Activated T-cell treated with anti-CD3 and anti-CD28 coated beads, Interleukin-2, amount 50 U/mL, for 72 hours (primary cell): ENCODE results near the gene RHBDD2. TPM values are rescaled to one million over a fixed set of nuclear protein-coding genes. Genes with fewer than 3 reads are reported as not detected.
A peak's percentile ranks its signal among the peaks of the same experiment; 100 is the strongest.
"Not testable (repeated sequence)": the region's sequence is repeated elsewhere in the genome, so short reads cannot be mapped to it uniquely, and the experiment has no call there.

ENCODE experiments used
- ATAC-seq, 2 donors: fragments of 150-1000 bp; cut with Tn5 transposase; replicated peaks in 1 of 2; 2 replicates each; pipeline ENCODE4 v1.10.0; 2021; ENCODE audit warnings: moderate library complexity in 2 of 2, mild to moderate bottlenecking in 1 of 2
- DNase-seq, 2 donors: peaks; one replicate each; pipeline ENCODE4 v3.0.0; 2021 to 2022; ENCODE audit warnings: mixed read lengths in 1 of 2
- H3K27ac Mint-ChIP-seq: one replicate; pipeline ENCODE4 v1.8.0; 2022; ENCODE audit warnings: mild to moderate bottlenecking, moderate library complexity, mixed read lengths
- H3K27me3 Mint-ChIP-seq: one replicate; pipeline ENCODE4 v1.8.0; 2022; ENCODE audit warnings: low read depth, mixed read lengths
- H3K36me3 Mint-ChIP-seq, 2 donors: one replicate each; pipeline ENCODE4 v1.8.0; 2022; ENCODE audit warnings: mixed read lengths in 2 of 2, mild to moderate bottlenecking in 1 of 2; ENCODE audit not compliant: insufficient read depth in 2 of 2
- H3K4me1 Mint-ChIP-seq: one replicate; pipeline ENCODE4 v1.8.0; 2022; ENCODE audit warnings: low read depth, mixed read lengths
- H3K4me3 Mint-ChIP-seq, 2 donors: one replicate each; pipeline ENCODE4 v1.8.0; 2022; ENCODE audit warnings: mild to moderate bottlenecking in 2 of 2, mixed read lengths in 2 of 2, moderate library complexity in 2 of 2
- H3K9me3 Mint-ChIP-seq, 2 donors: one replicate each; pipeline ENCODE4 v1.8.0; 2022; ENCODE audit warnings: mixed read lengths in 2 of 2
- total RNA-seq, 2 donors: library from RNA; stranded (reverse); gene quantifications; one replicate each; pipeline ENCODE4 v1.2.3, GENCODE V29; 2022

The RHBDD2 gene
- total RNA-seq, 2 donors from 2014 or later, result 57.2 to 58.6 TPM

DNA sequence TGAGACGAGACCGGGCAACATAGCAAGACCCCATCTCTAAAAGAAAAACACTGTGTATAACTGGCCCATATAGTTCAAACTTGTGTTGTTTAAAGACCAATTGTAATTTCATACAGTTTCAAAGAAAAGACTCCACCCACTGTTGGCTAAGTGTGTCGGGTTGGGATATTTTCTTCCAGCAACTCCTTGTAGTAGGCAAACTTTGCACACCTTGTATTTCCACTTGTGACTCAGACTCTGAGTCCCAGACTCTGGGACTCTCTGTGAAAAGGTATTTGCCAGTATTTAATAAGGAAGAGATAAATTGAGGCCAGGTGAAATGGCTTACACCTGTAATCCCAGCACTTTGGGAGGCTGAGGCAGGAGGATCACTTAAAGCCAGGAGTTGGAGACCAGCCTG lies 29.3 kb upstream of the RHBDD2 start:
- no peak overlapping the region for H3K27ac Mint-ChIP-seq
- no peak for ATAC-seq
- no peaks in the 10 kb centered on the region for H3K27me3 Mint-ChIP-seq
- no peaks in the 10 kb centered on the region for H3K36me3 Mint-ChIP-seq
- H3K4me1 Mint-ChIP-seq, result no peaks in the 10 kb centered on the region
- no peak for DNase-seq
- H3K9me3 Mint-ChIP-seq, result no peaks in the 10 kb centered on the region
- H3K4me3 Mint-ChIP-seq, result no peak overlapping the region

GRCh38 chr7:75850235-75850634 lies 28.6 kb upstream of the RHBDD2 start:
- H3K4me3 Mint-ChIP-seq, result no peak overlapping the region
- DNase-seq, result no peak
- H3K36me3 Mint-ChIP-seq, result no peaks in the 10 kb centered on the region
- no peak overlapping the region for H3K27ac Mint-ChIP-seq
- H3K4me1 Mint-ChIP-seq, result no peaks in the 10 kb centered on the region
- no peaks in the 10 kb centered on the region for H3K27me3 Mint-ChIP-seq
- H3K9me3 Mint-ChIP-seq, result no peaks in the 10 kb centered on the region
- no peak for ATAC-seq

DNA sequence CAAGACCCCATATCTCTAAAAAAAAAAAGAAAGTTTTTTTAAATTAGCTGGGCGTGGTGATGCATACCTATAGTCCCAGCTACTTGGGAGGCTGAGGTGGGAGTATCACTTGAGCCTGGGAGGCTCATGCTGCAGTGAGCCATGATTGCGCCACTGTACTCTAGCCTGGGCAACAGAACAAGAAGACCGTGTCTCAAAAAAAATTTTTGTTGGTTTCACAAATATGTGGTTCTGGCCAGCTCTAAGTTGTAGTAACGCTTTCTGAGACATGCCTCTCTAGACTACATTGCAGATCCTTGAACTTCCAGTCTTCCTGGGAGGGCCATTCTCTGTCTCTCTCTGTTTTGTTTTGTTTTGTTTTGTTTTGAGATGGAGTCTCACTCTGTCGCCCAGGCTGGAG lies 24.6 kb upstream of the RHBDD2 start:
- ATAC-seq, result no peak
- no peaks in the 10 kb centered on the region for H3K9me3 Mint-ChIP-seq
- DNase-seq, result no peak
- no peaks in the 10 kb centered on the region for H3K36me3 Mint-ChIP-seq
- H3K27me3 Mint-ChIP-seq, result no peaks in the 10 kb centered on the region
- H3K4me1 Mint-ChIP-seq, result no peaks in the 10 kb centered on the region
- H3K4me3 Mint-ChIP-seq, result no peak overlapping the region
- no peak overlapping the region for H3K27ac Mint-ChIP-seq

GRCh38 chr7:75854813-75855345 lies 24.0 kb upstream of the RHBDD2 start:
- not testable (repeated sequence) for H3K9me3 Mint-ChIP-seq, H3K27me3 Mint-ChIP-seq, H3K27ac Mint-ChIP-seq, H3K36me3 Mint-ChIP-seq, H3K4me1 Mint-ChIP-seq, DNase-seq, ATAC-seq, H3K4me3 Mint-ChIP-seq

DNA sequence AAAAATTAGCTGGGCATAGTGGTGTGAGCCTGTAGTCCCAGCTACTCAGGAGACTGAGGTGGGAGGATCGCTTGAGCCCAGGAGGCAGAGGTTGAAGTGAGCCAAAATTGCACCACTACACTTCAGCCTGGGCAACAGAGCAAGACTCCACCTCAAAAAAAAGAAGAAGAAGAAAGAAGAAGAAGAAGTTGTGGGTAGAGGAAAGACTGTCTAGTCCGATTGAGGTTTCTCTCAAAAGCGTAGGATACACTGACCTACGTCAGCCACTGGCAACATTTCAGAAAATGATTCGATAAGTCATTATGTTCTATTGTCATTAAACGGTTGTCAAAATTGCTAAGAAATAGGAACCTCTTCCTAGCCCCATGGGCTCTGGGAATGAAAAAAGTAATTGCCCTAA lies 22.3 kb upstream of the RHBDD2 start:
- H3K36me3 Mint-ChIP-seq, result no peaks in the 10 kb centered on the region

DNA sequence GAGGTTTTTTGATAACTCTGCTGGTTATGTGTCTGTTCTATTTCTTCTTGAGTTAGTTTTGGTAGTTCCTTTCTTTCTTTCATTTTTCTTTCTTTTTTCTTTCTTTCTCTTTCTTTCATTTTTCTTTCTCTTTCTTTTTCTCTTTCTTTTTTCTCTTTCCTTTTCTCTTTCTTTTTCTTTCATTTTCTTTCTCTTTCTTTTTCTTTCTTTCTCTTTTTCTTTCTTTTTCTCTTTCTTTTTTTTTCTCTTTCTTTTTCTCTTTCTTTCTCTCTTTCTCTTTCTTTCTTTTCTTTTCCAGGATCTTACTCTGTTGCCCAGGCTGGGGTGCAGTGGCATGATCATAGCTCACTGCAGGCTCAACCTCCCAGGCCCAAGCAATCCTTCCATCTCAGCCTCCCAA lies 20.4 kb upstream of the RHBDD2 start:
- Mint-ChIP-seq H3K36me3 (no peaks in the 10 kb centered on the region), H3K9me3 (no peaks in the 10 kb centered on the region), H3K27ac (peak overlapping the region; percentile 58), H3K4me3 (peak overlapping the region in 1 of 2 donors; percentile 9), H3K4me1 (no peaks in the 10 kb centered on the region), H3K27me3 (no peaks in the 10 kb centered on the region)
- ATAC-seq (no peak), DNase-seq (no peak)

More for the DNA sequence above, 22.3 kb upstream of the RHBDD2 start:
- no peak overlapping the region for H3K4me3 Mint-ChIP-seq
- H3K9me3 Mint-ChIP-seq, result no peaks in the 10 kb centered on the region
- no peak for ATAC-seq
- no peak for DNase-seq
- no peaks in the 10 kb centered on the region for H3K4me1 Mint-ChIP-seq
- no peaks in the 10 kb centered on the region for H3K27me3 Mint-ChIP-seq
- no peak overlapping the region for H3K27ac Mint-ChIP-seq

GRCh38 chr7:75861636-75862035 lies 17.2 kb upstream of the RHBDD2 start:
- DNase-seq, result no peak

GRCh38 chr7:75864251-75864650 lies 14.6 kb upstream of the RHBDD2 start:
- not testable (repeated sequence) for DNase-seq, H3K27ac Mint-ChIP-seq, ATAC-seq, H3K36me3 Mint-ChIP-seq, H3K4me3 Mint-ChIP-seq, H3K9me3 Mint-ChIP-seq
- Mint-ChIP-seq H3K27me3 (peaks cover 12% of the 10 kb centered on the region), H3K4me1 (peaks cover 11% of the 10 kb centered on the region)

More at GRCh38 chr7:75861636-75862035, 17.2 kb upstream of the RHBDD2 start:
- Mint-ChIP-seq H3K27me3 (peaks cover 6% of the 10 kb centered on the region), H3K36me3 (no peaks in the 10 kb centered on the region), H3K27ac (no peak overlapping the region), H3K4me3 (no peak overlapping the region), H3K9me3 (no peaks in the 10 kb centered on the region), H3K4me1 (no peaks in the 10 kb centered on the region)
- no peak for ATAC-seq

DNA sequence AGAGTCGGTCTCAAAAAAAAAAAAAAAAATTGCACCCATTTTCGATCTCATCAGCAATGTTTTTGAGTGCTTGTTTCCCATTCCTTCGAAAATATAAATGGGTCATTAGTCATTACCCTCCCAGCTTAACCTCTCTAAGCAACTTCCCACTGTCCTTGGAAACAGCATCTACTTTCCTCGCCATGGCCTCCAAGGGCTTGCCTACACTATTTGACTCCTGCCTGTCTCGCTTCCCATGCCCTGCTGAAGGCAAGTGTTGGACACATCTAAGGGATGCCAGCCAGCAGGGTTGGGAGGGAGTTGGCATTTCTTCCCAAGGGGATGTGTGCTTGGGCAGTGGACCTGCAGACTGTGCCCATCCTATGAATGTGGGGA lies 12.7 kb upstream of the RHBDD2 start:
- peaks cover 28% of the 10 kb centered on the region for H3K4me1 Mint-ChIP-seq
- peaks cover 12% of the 10 kb centered on the region for H3K27me3 Mint-ChIP-seq
- H3K27ac Mint-ChIP-seq, result no peak overlapping the region
- H3K4me3 Mint-ChIP-seq, result no peak overlapping the region
- no peaks in the 10 kb centered on the region for H3K9me3 Mint-ChIP-seq
- ATAC-seq, result peak in 1 of 2 donors; percentile 10
- no peak for DNase-seq
- no peaks in the 10 kb centered on the region for H3K36me3 Mint-ChIP-seq

DNA sequence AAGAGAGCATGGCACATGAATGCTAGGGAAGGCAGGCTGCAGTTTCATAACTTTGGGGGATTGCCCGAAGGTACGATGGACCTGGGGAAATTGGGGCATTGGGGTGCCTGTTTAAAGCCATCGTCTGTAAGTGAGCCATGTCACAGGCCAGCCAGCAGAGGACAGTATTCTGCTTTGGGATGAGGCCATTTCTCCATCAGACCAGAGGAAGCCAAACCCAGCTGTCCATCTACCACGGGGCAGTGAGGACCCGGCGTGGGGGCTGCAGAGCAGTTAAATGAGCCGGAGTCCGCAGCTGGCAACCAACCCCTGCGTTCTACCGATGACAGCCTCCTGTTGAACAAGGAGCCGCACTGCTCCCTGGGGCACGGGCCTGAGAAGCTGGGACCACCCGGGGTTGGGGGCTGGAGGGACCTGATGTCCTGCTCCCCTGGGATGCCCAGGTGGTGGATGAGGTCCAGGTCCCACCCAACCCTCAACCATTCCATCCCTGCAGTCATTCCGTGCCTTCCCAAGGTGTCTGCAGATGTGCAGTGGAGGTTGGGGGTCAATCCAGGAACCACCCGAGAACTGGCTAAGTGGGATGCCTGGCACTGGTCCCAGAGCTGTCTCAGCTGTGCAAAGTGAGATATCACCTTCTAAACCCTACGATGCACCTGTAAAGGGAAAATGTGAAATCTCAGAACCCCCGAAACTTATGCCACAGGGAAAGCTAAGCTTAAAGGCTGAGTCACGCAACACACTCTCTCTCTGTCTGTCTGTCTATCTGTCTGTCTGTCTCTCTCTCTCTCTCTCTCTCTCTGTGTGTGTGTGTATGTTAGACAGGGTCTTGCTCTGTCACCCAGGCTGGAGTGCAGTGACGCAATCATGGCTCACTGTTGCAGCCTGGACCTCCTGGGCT lies 12.1 kb upstream of the RHBDD2 start:
- Mint-ChIP-seq H3K9me3 (no peaks in the 10 kb centered on the region), H3K4me3 (no peak overlapping the region), H3K4me1 (peaks cover 28% of the 10 kb centered on the region), H3K27me3 (peaks cover 12% of the 10 kb centered on the region), H3K27ac (no peak overlapping the region), H3K36me3 (no peaks in the 10 kb centered on the region)
- peak; percentile 71 to 79 for ATAC-seq
- DNase-seq, result peak; percentile 54 to 57

DNA sequence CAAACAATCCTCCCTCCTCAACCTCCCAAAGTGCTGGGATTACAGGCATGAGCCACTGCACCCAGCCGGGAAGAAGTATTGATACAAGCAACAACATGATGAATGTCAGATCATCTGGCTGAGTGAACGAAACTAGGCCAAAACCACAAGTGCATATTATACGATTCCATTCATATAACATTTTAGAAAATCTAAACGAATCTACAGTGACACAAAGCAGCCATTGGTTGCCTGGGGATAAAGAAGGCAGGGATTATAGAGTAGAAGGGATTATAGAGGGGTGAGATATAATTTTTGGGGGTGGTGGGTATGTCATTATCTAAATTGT lies 11.5 kb upstream of the RHBDD2 start:
- no peaks in the 10 kb centered on the region for H3K9me3 Mint-ChIP-seq
- ATAC-seq, result no peak
- no peak for DNase-seq
- H3K36me3 Mint-ChIP-seq, result no peaks in the 10 kb centered on the region
- peaks cover 28% of the 10 kb centered on the region for H3K4me1 Mint-ChIP-seq
- H3K4me3 Mint-ChIP-seq, result no peak overlapping the region
- no peak overlapping the region for H3K27ac Mint-ChIP-seq
- H3K27me3 Mint-ChIP-seq, result peaks cover 12% of the 10 kb centered on the region

DNA sequence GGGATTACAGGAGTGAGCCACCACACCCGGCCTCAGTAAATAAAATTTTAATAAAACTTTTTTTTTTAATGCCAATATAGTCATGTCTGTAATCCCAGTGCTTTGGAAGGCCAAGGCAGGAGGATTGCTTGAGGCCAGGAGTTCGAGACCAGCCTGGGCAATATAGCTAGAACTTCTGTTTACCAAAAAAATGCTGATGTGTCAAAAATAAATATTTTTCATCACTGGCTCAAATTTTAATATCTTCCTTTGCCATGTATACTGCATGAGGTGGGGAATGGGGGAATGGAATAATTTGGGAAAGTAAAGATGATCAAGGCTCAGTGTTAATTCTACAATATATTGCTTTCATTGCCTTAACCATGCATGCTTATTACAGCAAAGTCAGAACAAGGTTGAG lies 10.7 kb upstream of the RHBDD2 start:
- Mint-ChIP-seq H3K27me3 (peaks cover 12% of the 10 kb centered on the region), H3K4me1 (peaks cover 28% of the 10 kb centered on the region), H3K36me3 (no peaks in the 10 kb centered on the region), H3K4me3 (no peak overlapping the region), H3K27ac (no peak overlapping the region), H3K9me3 (no peaks in the 10 kb centered on the region)
- ATAC-seq (no peak), DNase-seq (no peak)

- Mint-ChIP-seq H3K27ac (peak overlapping the region; percentile 17), H3K4me1 (peaks cover 28% of the 10 kb centered on the region), H3K4me3 (peak overlapping the region; percentile 41 to 42), H3K36me3 (no peaks in the 10 kb centered on the region), H3K27me3 (peaks cover 12% of the 10 kb centered on the region), H3K9me3 (no peaks in the 10 kb centered on the region)
- DNase-seq (peak in 1 of 2 donors; percentile 22), ATAC-seq (peak; percentile 68 to 74)
These were observed 9.0 kb upstream of the RHBDD2 start for GRCh38 chr7:75869776-75870379.
